ENCODE results near the gene CD247. TPM values are rescaled to one million over a fixed set of nuclear protein-coding genes. Genes with fewer than 3 reads are reported as not detected.

The CD247 gene
- total and polyA plus RNA-seq, 2 of the 4 experiments (the other 2 are of a cell fraction): not detected

- Histone ChIP-seq H4K20me1 (ENCODE audit: insufficient read depth, low read length) (no peaks in the 10 kb centered on the region), H2AK5ac (ENCODE audit: low read depth, low read length) (no peak overlapping the region), H3K56ac (ENCODE audit: extremely low read depth, insufficient read depth, low read length) (no peak overlapping the region), H3K9ac (ENCODE audit: low read depth, low read length) (no peak overlapping the region), H3K9me3 (ENCODE audit: control insufficient read depth, insufficient read depth, low read length) (no peaks in the 10 kb centered on the region), H2BK120ac (ENCODE audit: low read depth, low read length) (no peak overlapping the region), H3K27me3 (ENCODE audit: control insufficient read depth, insufficient read depth, low read length) (no peaks in the 10 kb centered on the region), H3K14ac (replicated peaks; ENCODE audit: low read depth, low read length) (no peak overlapping the region), H2BK15ac (ENCODE audit: low read depth, low read length) (no peak overlapping the region), H2AK9ac (replicated peaks; ENCODE audit: low read depth, low read length, poor library complexity) (no peak overlapping the region), H3K4me3 (ENCODE audit: insufficient read depth, low read depth, low read length) (no peak overlapping the region), H3K4ac (ENCODE audit: low read depth, low read length) (no peak overlapping the region), H3K18ac (ENCODE audit: low read depth, low read length) (no peak overlapping the region), H2AFZ (replicated peaks; ENCODE audit: low read length, poor library complexity) (no peak overlapping the region), H3K27ac (ENCODE audit: insufficient read depth, low read length) (no peak overlapping the region), H3K79me1 (ENCODE audit: low read depth in 1 of 2, low read length in 2 of 2) (no peaks in the 10 kb centered on the region), H2BK5ac (ENCODE audit: low read depth, low read length, poor library complexity, severe bottlenecking) (no peak overlapping the region), H3K23ac (ENCODE audit: low read depth, low read length) (no peak overlapping the region), H3K9me1 (ENCODE audit: insufficient read depth, low read length) (no peaks in the 10 kb centered on the region), H3K4me1 (ENCODE audit: control insufficient read depth, insufficient read depth, low read length) (no peaks in the 10 kb centered on the region), H3K4me2 (ENCODE audit: low read depth, low read length) (no peak overlapping the region), H2BK20ac (ENCODE audit: low read depth, low read length) (no peak overlapping the region), H3K36me3 (ENCODE audit: control insufficient read depth, insufficient read depth, low read length) (peaks cover 7% of the 10 kb centered on the region), H4K5ac (ENCODE audit: low read depth, low read length) (no peak overlapping the region), H4K91ac (ENCODE audit: insufficient read depth, low read depth, low read length) (no peak overlapping the region), H4K8ac (ENCODE audit: low read depth in 2 of 2, low read length in 2 of 2) (no peak overlapping the region)
- ATAC-seq (ENCODE audit: low read depth) (no peak), DNase-seq (no peak)
- dilution Hi-C loops (cut with HindIII; ENCODE audit: low sequenced_read_pairs, unreplicated experiment): no loop called here
- CTCF ChIA-PET: interaction anchor here (1.4 kb wide), 1 partner anchor 9 kb away, joined by 4 read pairs; no protein-coding TSS in a partner anchor
- POLR2A ChIA-PET (ENCODE audit: unreplicated experiment): no interaction called here
- no peak for TF ChIP-seq POLR2A (IDR thresholded peaks at IDR 0.05; ENCODE audit: low read depth, low read length)
- TF ChIP-seq RFX5 (IDR thresholded peaks at IDR 0.05; ENCODE audit: low read depth, low read length): no peak
- no peak for TF ChIP-seq FOS (IDR thresholded peaks at IDR 0.05; ENCODE audit: low read depth, low read length)
- in situ Hi-C loops (cut with MboI; ENCODE audit: low sequenced_read_pairs): no loop called here
- BruUV-seq (replicated peaks): no TSS peak
- intact Hi-C loops (cut with micrococcal nuclease): no loop called here
- no CpG with 5 or more reads among the region's 1 CpG for WGBS, 2 experiments (ENCODE audit: extremely low coverage in 2 of 2, insufficient read length in 1 of 2)
These were observed 110.0 kb downstream of the CD247 start for GRCh38 chr1:167408355-167408754.
